IPS-20b (cell line): ENCODE data around the gene CDH19.
"Not testable (repeated sequence)": the region's sequence is repeated elsewhere in the genome, so short reads cannot be mapped to it uniquely, and the experiment has no call there.

Source experiments
- H3K27ac ChIP-seq: one replicate; pipeline ENCODE4 v1.5.1; 2013; ENCODE audit warnings: low read length
- H3K27me3 ChIP-seq: 2 replicates; pipeline ENCODE4 v1.6.1; 2013; ENCODE audit warnings: mild to moderate bottlenecking, low read length, inconsistent platforms; ENCODE audit not compliant: insufficient read depth
- H3K36me3 ChIP-seq: 2 replicates; pipeline ENCODE4 v1.6.1; 2013; ENCODE audit warnings: low read depth, mild to moderate bottlenecking, inconsistent platforms, low read length, moderate library complexity; ENCODE audit not compliant: insufficient read depth
- H3K4me1 ChIP-seq: 2 replicates; pipeline ENCODE4 v1.6.1; 2013; ENCODE audit warnings: mild to moderate bottlenecking, control low read depth, inconsistent platforms, low read length, moderate library complexity; ENCODE audit not compliant: insufficient read depth
- H3K4me3 ChIP-seq: 2 replicates; pipeline ENCODE4 v1.5.1; 2013; ENCODE audit warnings: mild to moderate bottlenecking, low read length, inconsistent platforms
- H3K9ac ChIP-seq: 2 replicates; pipeline ENCODE4 v1.6.1; 2013; ENCODE audit warnings: low read depth, mild to moderate bottlenecking, inconsistent platforms, low read length, moderate library complexity
- H3K9me3 ChIP-seq: 2 replicates; pipeline ENCODE4 v1.6.1; 2013; ENCODE audit warnings: mild to moderate bottlenecking, low read depth, low read length, inconsistent platforms; ENCODE audit not compliant: insufficient read depth

The CDH19 gene

DNA sequence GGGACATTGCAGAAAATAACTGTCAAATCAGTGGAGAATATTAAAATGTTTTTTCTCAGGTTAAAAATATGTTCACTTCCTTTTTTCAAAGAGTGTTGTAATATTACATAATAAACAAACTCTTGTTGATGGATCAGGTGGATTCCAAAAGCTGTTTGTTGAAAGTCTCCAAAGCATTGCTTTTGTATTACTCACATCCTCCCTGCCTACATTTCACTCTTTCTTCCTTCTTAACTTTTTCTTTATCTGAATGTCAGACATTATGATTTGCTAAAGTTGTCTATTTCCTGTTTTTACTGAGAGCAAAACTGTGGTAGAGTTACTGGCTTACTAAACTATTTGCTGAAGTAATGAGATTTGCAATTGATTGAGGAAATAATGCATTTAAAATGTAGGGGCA is 92.1 kb downstream of the CDH19 start:
- H3K4me1 ChIP-seq = peaks cover 4% of the 10 kb centered on the region
- H3K27me3 ChIP-seq = no peaks in the 10 kb centered on the region
- no peak overlapping the region for H3K4me3 ChIP-seq
- H3K27ac ChIP-seq = no peak overlapping the region
- H3K36me3 ChIP-seq = no peaks in the 10 kb centered on the region
- no peak overlapping the region for H3K9ac ChIP-seq
- H3K9me3 ChIP-seq = no peaks in the 10 kb centered on the region

DNA sequence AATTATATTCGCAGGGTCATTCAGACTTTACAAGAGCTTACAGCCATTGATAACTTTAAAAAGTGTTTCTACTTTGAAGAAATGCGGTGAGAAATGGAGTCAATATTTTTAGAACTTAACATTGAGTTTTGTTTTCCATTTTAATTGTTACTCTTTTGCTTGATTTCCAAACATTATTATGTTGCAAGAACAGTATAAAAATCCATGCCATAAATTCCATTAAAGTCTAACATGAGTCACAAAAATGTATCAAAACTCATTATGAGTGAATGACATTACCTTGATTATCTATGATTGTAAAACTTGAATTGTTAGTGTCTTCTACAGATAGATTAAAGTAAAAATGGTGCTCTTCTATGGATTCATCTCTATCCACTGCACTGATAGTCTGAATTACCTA is 92.6 kb downstream of the CDH19 start:
- H3K27me3 ChIP-seq = no peaks in the 10 kb centered on the region
- no peak overlapping the region for H3K4me3 ChIP-seq
- no peaks in the 10 kb centered on the region for H3K36me3 ChIP-seq
- H3K9ac ChIP-seq = no peak overlapping the region
- no peaks in the 10 kb centered on the region for H3K9me3 ChIP-seq
- no peak overlapping the region for H3K27ac ChIP-seq
- H3K4me1 ChIP-seq = peaks cover 4% of the 10 kb centered on the region

- H3K9me3 ChIP-seq = no peaks in the 10 kb centered on the region
- H3K9ac ChIP-seq = no peak overlapping the region; the same call in 1 of the 2 replicates
- H3K4me3 ChIP-seq = no peak overlapping the region
- no peaks in the 10 kb centered on the region for H3K27me3 ChIP-seq
- H3K27ac ChIP-seq = no peak overlapping the region
- H3K4me1 ChIP-seq = peaks cover 4% of the 10 kb centered on the region
- H3K36me3 ChIP-seq = no peaks in the 10 kb centered on the region
These were observed 93.4 kb downstream of the CDH19 start for GRCh38 chr18:66510357-66511045.

DNA sequence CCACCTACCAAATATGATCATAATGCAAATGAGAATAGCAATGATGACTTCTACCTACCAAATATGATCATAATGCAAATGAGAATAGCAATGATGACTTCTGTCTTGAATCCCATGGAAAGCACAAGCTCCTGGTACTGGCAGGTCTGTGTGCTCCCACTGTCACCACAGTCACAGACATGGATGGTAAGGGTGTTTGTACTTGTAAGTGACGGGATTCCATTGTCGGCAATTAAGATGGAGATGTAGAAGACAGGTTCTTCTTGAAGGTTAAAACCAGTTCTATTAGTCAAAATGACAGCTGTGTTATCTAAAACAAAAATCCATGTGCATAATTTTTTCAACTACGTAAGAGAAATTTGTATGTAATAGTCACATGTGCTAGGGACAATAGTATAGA is 95.0 kb downstream of the CDH19 start:
- no peaks in the 10 kb centered on the region for H3K27me3 ChIP-seq
- H3K27ac ChIP-seq = no peak overlapping the region
- H3K9ac ChIP-seq = no peak overlapping the region
- no peaks in the 10 kb centered on the region for H3K36me3 ChIP-seq
- H3K4me3 ChIP-seq = no peak overlapping the region
- H3K9me3 ChIP-seq = no peaks in the 10 kb centered on the region
- peaks cover 4% of the 10 kb centered on the region for H3K4me1 ChIP-seq

DNA sequence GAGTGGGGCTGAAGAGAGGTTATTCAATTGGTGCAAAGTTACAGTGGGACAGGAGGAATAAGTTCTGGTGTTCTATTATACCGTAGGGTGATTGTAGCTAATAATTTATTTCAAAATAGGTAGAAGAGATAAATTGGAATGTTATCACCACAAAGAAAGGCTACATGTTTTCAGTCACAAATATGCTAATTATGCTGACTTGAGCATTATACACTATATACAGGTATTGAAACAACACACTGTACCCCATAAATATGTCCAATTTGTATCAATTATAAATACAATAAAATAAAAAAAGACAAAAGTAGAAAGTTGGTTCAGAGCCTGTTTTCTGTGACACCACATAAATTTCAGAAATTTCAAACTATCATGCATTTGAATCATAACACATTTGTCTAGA is 97.7 kb downstream of the CDH19 start:
- Histone ChIP-seq H3K9ac (no peak overlapping the region), H3K27ac (no peak overlapping the region), H3K27me3 (no peaks in the 10 kb centered on the region), H3K4me3 (no peak overlapping the region), H3K4me1 (peaks cover 2% of the 10 kb centered on the region), H3K36me3 (no peaks in the 10 kb centered on the region), H3K9me3 (no peaks in the 10 kb centered on the region)

- no peak overlapping the region for H3K27ac ChIP-seq
- no peak overlapping the region for H3K9ac ChIP-seq
- no peaks in the 10 kb centered on the region for H3K9me3 ChIP-seq
- no peaks in the 10 kb centered on the region for H3K27me3 ChIP-seq
- H3K36me3 ChIP-seq = no peaks in the 10 kb centered on the region
- H3K4me1 ChIP-seq = no peaks in the 10 kb centered on the region
- no peak overlapping the region for H3K4me3 ChIP-seq
These were observed 106.5 kb downstream of the CDH19 start for GRCh38 chr18:66497351-66497750.

DNA sequence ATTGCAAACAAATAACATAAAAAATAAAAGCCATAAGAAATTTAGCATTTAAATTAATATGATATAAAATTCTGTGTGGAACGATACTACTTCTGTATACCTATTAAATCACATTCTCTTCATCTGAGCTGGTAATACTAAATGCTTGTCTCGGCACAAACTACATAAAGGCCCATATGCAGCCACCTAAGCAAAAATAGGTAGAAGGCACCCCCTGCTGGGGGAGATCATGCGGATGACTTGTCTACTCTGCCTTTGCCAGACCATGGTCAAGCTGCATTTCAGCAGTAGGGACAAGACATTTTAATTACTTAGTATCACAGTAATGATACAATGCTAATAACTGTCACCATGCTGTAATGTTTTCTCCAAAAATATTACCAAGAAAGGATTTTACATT is 108.0 kb downstream of the CDH19 start:
- H3K36me3 ChIP-seq = no peaks in the 10 kb centered on the region
- H3K9ac ChIP-seq = no peak overlapping the region
- no peak overlapping the region for H3K27ac ChIP-seq
- no peaks in the 10 kb centered on the region for H3K4me1 ChIP-seq
- H3K9me3 ChIP-seq = no peaks in the 10 kb centered on the region
- no peak overlapping the region for H3K4me3 ChIP-seq
- H3K27me3 ChIP-seq = no peaks in the 10 kb centered on the region

DNA sequence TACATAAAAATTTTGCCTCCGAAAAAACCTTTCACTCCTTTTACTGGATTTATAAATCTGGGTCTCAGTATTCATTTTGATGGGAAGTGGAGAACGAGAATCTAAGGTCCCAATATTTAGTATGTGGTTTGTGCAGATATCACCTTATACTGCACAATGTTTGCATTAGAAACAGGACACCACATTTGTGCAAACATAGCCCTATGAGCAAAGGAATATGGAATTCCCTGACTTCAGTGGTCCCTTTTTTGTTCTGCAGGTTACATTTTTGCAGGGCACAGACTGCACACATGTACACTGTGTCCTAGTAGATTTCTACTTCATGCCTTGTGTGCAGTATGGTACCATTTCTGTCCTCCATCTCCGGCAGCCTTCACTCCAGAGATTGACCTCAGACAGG is 130.0 kb downstream of the CDH19 start:
- H3K9ac ChIP-seq = no peak overlapping the region
- no peaks in the 10 kb centered on the region for H3K27me3 ChIP-seq
- H3K4me3 ChIP-seq = no peak overlapping the region
- H3K9me3 ChIP-seq = no peaks in the 10 kb centered on the region
- H3K36me3 ChIP-seq = no peaks in the 10 kb centered on the region
- no peak overlapping the region for H3K27ac ChIP-seq
- no peaks in the 10 kb centered on the region for H3K4me1 ChIP-seq

DNA sequence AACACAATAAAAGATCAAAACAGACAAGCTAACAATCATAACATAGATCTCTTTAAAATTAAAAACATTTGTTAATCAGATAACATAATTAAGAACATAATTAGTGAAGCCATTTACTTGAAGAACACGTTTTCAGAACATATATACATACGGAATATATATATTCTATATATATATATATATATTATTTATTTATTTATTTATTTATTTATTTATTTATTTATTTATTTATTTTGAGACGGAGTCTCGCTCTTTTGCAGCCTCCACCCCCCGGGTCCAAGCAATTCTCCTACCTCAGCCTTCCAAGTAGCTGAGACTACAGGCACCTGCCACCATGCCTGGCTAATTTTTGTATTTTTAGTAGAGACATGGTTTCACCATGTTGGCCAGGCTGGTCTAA is 137.7 kb downstream of the CDH19 start:
- H3K9ac ChIP-seq, H3K4me3 ChIP-seq, H3K9me3 ChIP-seq, H3K27ac ChIP-seq, H3K36me3 ChIP-seq, H3K4me1 ChIP-seq, H3K27me3 ChIP-seq: not testable (repeated sequence)

- H3K36me3 ChIP-seq = no peaks in the 10 kb centered on the region
- H3K9me3 ChIP-seq = no peaks in the 10 kb centered on the region
- no peak overlapping the region for H3K9ac ChIP-seq
- no peak overlapping the region for H3K4me3 ChIP-seq
- no peaks in the 10 kb centered on the region for H3K27me3 ChIP-seq
- no peak overlapping the region for H3K27ac ChIP-seq
- H3K4me1 ChIP-seq = no peaks in the 10 kb centered on the region
These were observed 142.5 kb downstream of the CDH19 start for GRCh38 chr18:66461344-66461743.

GRCh38 chr18:66457245-66457644 is 146.6 kb downstream of the CDH19 start:
- no peaks in the 10 kb centered on the region for H3K4me1 ChIP-seq
- H3K9me3 ChIP-seq = no peaks in the 10 kb centered on the region
- H3K36me3 ChIP-seq = no peaks in the 10 kb centered on the region
- H3K27me3 ChIP-seq = no peaks in the 10 kb centered on the region
- no peak overlapping the region for H3K27ac ChIP-seq
- no peak overlapping the region for H3K4me3 ChIP-seq
- no peak overlapping the region for H3K9ac ChIP-seq
